ENCODE data around the gene HYKK. TPM values are rescaled to one million over a fixed set of nuclear protein-coding genes. Genes with fewer than 3 reads are reported as not detected.

HYKK gene
- total RNA-seq, 1 donor = 5.1 TPM

GRCh38 chr15:78477295-78477694 lies 30.1 kb upstream of the HYKK start:
- no peak for TF ChIP-seq CTCF (IDR thresholded peaks at IDR 0.05; ENCODE audit: extremely low read depth, low read depth, low read length)
- Histone ChIP-seq H4K20me1 (ENCODE audit: insufficient read depth, low read length) (no peaks in the 10 kb centered on the region), H3K36me3 (ENCODE audit: insufficient read depth, low read length) (peaks cover 60% of the 10 kb centered on the region), H3K4me1 (ENCODE audit: insufficient read depth, low read length) (no peaks in the 10 kb centered on the region), H3K9me3 (ENCODE audit: low read depth, low read length) (no peaks in the 10 kb centered on the region), H3K27ac (ENCODE audit: low read depth, low read length) (no peak overlapping the region), H3K27me3 (ENCODE audit: insufficient read depth, low read length) (no peaks in the 10 kb centered on the region), H2AFZ (ENCODE audit: low read length) (no peak overlapping the region), H3K79me2 (ENCODE audit: insufficient read depth, low read length) (no peaks in the 10 kb centered on the region), H3K4me2 (ENCODE audit: insufficient read depth, low read length) (no peak overlapping the region), H3K4me3 (ENCODE audit: insufficient read depth, low read length) (no peak overlapping the region)
- no peak for DNase-seq (ENCODE audit: insufficient read length, low spot score, missing footprints)

- no peak for DNase-seq (ENCODE audit: insufficient read length, low spot score, missing footprints)
- no peak overlapping the region for H3K4me3 ChIP-seq (ENCODE audit: insufficient read depth, low read length)
- TF ChIP-seq CTCF (IDR thresholded peaks at IDR 0.05; ENCODE audit: extremely low read depth, low read depth, low read length) = no peak
- peaks cover 56% of the 10 kb centered on the region for H3K36me3 ChIP-seq (ENCODE audit: insufficient read depth, low read length)
- no peaks in the 10 kb centered on the region for H3K79me2 ChIP-seq (ENCODE audit: insufficient read depth, low read length)
- H4K20me1 ChIP-seq (ENCODE audit: insufficient read depth, low read length) = no peaks in the 10 kb centered on the region
- no peak overlapping the region for H3K27ac ChIP-seq (ENCODE audit: low read depth, low read length)
- no peak overlapping the region for H2AFZ ChIP-seq (ENCODE audit: low read length)
- no peak overlapping the region for H3K4me2 ChIP-seq (ENCODE audit: insufficient read depth, low read length)
- no peaks in the 10 kb centered on the region for H3K4me1 ChIP-seq (ENCODE audit: insufficient read depth, low read length)
- no peaks in the 10 kb centered on the region for H3K9me3 ChIP-seq (ENCODE audit: low read depth, low read length)
- H3K27me3 ChIP-seq (ENCODE audit: insufficient read depth, low read length) = no peaks in the 10 kb centered on the region
These were observed 27.7 kb upstream of the HYKK start for GRCh38 chr15:78479650-78480049.

GRCh38 chr15:78481917-78482316 lies 25.5 kb upstream of the HYKK start:
- DNase-seq (ENCODE audit: insufficient read length, low spot score, missing footprints) = no peak
- no peak for TF ChIP-seq CTCF (IDR thresholded peaks at IDR 0.05; ENCODE audit: extremely low read depth, low read depth, low read length)
- Histone ChIP-seq H3K79me2 (ENCODE audit: insufficient read depth, low read length) (no peaks in the 10 kb centered on the region), H4K20me1 (ENCODE audit: insufficient read depth, low read length) (peaks cover 3% of the 10 kb centered on the region), H3K4me2 (ENCODE audit: insufficient read depth, low read length) (no peak overlapping the region), H3K9me3 (ENCODE audit: low read depth, low read length) (no peaks in the 10 kb centered on the region), H3K27me3 (ENCODE audit: insufficient read depth, low read length) (no peaks in the 10 kb centered on the region), H3K4me1 (ENCODE audit: insufficient read depth, low read length) (no peaks in the 10 kb centered on the region), H2AFZ (ENCODE audit: low read length) (no peak overlapping the region), H3K36me3 (ENCODE audit: insufficient read depth, low read length) (peaks cover 61% of the 10 kb centered on the region), H3K27ac (ENCODE audit: low read depth, low read length) (no peak overlapping the region), H3K4me3 (ENCODE audit: insufficient read depth, low read length) (no peak overlapping the region)

GRCh38 chr15:78492872-78493271 lies 14.5 kb upstream of the HYKK start:
- H4K20me1 ChIP-seq (ENCODE audit: insufficient read depth, low read length) = no peaks in the 10 kb centered on the region
- no peak for TF ChIP-seq CTCF (IDR thresholded peaks at IDR 0.05; ENCODE audit: extremely low read depth, low read depth, low read length)
- H2AFZ ChIP-seq (ENCODE audit: low read length) = no peak overlapping the region
- H3K4me3 ChIP-seq (ENCODE audit: insufficient read depth, low read length) = no peak overlapping the region
- H3K79me2 ChIP-seq (ENCODE audit: insufficient read depth, low read length) = no peaks in the 10 kb centered on the region
- H3K27ac ChIP-seq (ENCODE audit: low read depth, low read length) = no peak overlapping the region
- H3K27me3 ChIP-seq (ENCODE audit: insufficient read depth, low read length) = no peaks in the 10 kb centered on the region
- no peaks in the 10 kb centered on the region for H3K4me1 ChIP-seq (ENCODE audit: insufficient read depth, low read length)
- no peak overlapping the region for H3K4me2 ChIP-seq (ENCODE audit: insufficient read depth, low read length)
- DNase-seq (ENCODE audit: insufficient read length, low spot score, missing footprints) = no peak
- no peaks in the 10 kb centered on the region for H3K9me3 ChIP-seq (ENCODE audit: low read depth, low read length)
- H3K36me3 ChIP-seq (ENCODE audit: insufficient read depth, low read length) = peaks cover 82% of the 10 kb centered on the region

Measured in osteoblast (primary cell).